ENCODE results near the gene SEC16A.

Gene SEC16A

GRCh38 chr9:136455043-136456002 is 27.5 kb downstream of the SEC16A start:
- no peak overlapping the region for H3K4me3 ChIP-seq (ENCODE audit: low read depth in 1 of 5, low read length in 5 of 5)
- no peak overlapping the region for H3K9ac ChIP-seq (ENCODE audit: low read length in 5 of 5)
- no peaks in the 10 kb centered on the region for H3K4me1 ChIP-seq (ENCODE audit: control insufficient read depth in 5 of 5, insufficient read depth in 5 of 5, low read length in 5 of 5)
- H3K27ac ChIP-seq (ENCODE audit: low read depth, low read length), result no peak overlapping the region
- peaks cover 3 to 86% (median 82%) of the 10 kb centered on the region in 5 donors for H3K36me3 ChIP-seq (ENCODE audit: control insufficient read depth in 5 of 5, insufficient read depth in 5 of 5, low read length in 5 of 5)
- H3K9me3 ChIP-seq (ENCODE audit: control insufficient read depth in 5 of 5, low read length in 5 of 5), result no peaks in the 10 kb centered on the region
- no peaks in the 10 kb centered on the region for H3K27me3 ChIP-seq (ENCODE audit: control insufficient read depth in 5 of 5, insufficient read depth in 4 of 5, low read length in 5 of 5)

GRCh38 chr9:136454026-136454796 is 28.6 kb downstream of the SEC16A start:
- H3K9me3 ChIP-seq (ENCODE audit: control insufficient read depth in 5 of 5, low read length in 5 of 5), result no peaks in the 10 kb centered on the region
- no peaks in the 10 kb centered on the region for H3K27me3 ChIP-seq (ENCODE audit: control insufficient read depth in 5 of 5, insufficient read depth in 4 of 5, low read length in 5 of 5)
- no peak overlapping the region for H3K27ac ChIP-seq (ENCODE audit: low read depth, low read length)
- H3K4me1 ChIP-seq (ENCODE audit: control insufficient read depth in 5 of 5, insufficient read depth in 5 of 5, low read length in 5 of 5), result no peaks in the 10 kb centered on the region
- no peak overlapping the region for H3K4me3 ChIP-seq (ENCODE audit: low read depth in 1 of 5, low read length in 5 of 5)
- peaks cover 2 to 89% (median 84%) of the 10 kb centered on the region in 5 donors for H3K36me3 ChIP-seq (ENCODE audit: control insufficient read depth in 5 of 5, insufficient read depth in 5 of 5, low read length in 5 of 5)
- H3K9ac ChIP-seq (ENCODE audit: low read length in 5 of 5), result no peak overlapping the region

- Histone ChIP-seq H3K36me3 (ENCODE audit: control insufficient read depth in 5 of 5, insufficient read depth in 5 of 5, low read length in 5 of 5) (peaks cover 0 to 89% (median 83%) of the 10 kb centered on the region in 5 donors), H3K27me3 (ENCODE audit: control insufficient read depth in 5 of 5, insufficient read depth in 4 of 5, low read length in 5 of 5) (no peaks in the 10 kb centered on the region), H3K9ac (ENCODE audit: low read length in 5 of 5) (no peak overlapping the region), H3K4me3 (ENCODE audit: low read depth in 1 of 5, low read length in 5 of 5) (no peak overlapping the region), H3K9me3 (ENCODE audit: control insufficient read depth in 5 of 5, low read length in 5 of 5) (no peaks in the 10 kb centered on the region), H3K27ac (ENCODE audit: low read depth, low read length) (no peak overlapping the region), H3K4me1 (ENCODE audit: control insufficient read depth in 5 of 5, insufficient read depth in 5 of 5, low read length in 5 of 5) (no peaks in the 10 kb centered on the region)
Observed at GRCh38 chr9:136453326-136453725, 29.5 kb downstream of the SEC16A start.

GRCh38 chr9:136451221-136451877 is 31.5 kb downstream of the SEC16A start:
- no peaks in the 10 kb centered on the region for H3K27me3 ChIP-seq (ENCODE audit: control insufficient read depth in 5 of 5, insufficient read depth in 4 of 5, low read length in 5 of 5)
- H3K27ac ChIP-seq (ENCODE audit: low read depth, low read length), result no peak overlapping the region
- peaks cover 3 to 90% (median 85%) of the 10 kb centered on the region in 5 donors for H3K36me3 ChIP-seq (ENCODE audit: control insufficient read depth in 5 of 5, insufficient read depth in 5 of 5, low read length in 5 of 5)
- no peaks in the 10 kb centered on the region for H3K4me1 ChIP-seq (ENCODE audit: control insufficient read depth in 5 of 5, insufficient read depth in 5 of 5, low read length in 5 of 5)
- H3K9me3 ChIP-seq (ENCODE audit: control insufficient read depth in 5 of 5, low read length in 5 of 5), result no peaks in the 10 kb centered on the region
- no peak overlapping the region for H3K9ac ChIP-seq (ENCODE audit: low read length in 5 of 5)
- no peak overlapping the region for H3K4me3 ChIP-seq (ENCODE audit: low read depth in 1 of 5, low read length in 5 of 5)

- no peak overlapping the region for H3K9ac ChIP-seq (ENCODE audit: low read length in 5 of 5)
- no peaks in the 10 kb centered on the region for H3K27me3 ChIP-seq (ENCODE audit: control insufficient read depth in 5 of 5, insufficient read depth in 4 of 5, low read length in 5 of 5)
- no peaks in the 10 kb centered on the region for H3K9me3 ChIP-seq (ENCODE audit: control insufficient read depth in 5 of 5, low read length in 5 of 5)
- no peak overlapping the region for H3K4me3 ChIP-seq (ENCODE audit: low read depth in 1 of 5, low read length in 5 of 5)
- H3K36me3 ChIP-seq (ENCODE audit: control insufficient read depth in 5 of 5, insufficient read depth in 5 of 5, low read length in 5 of 5), result peaks cover 3 to 87% (median 82%) of the 10 kb centered on the region in 5 donors
- H3K27ac ChIP-seq (ENCODE audit: low read depth, low read length), result no peak overlapping the region
- no peaks in the 10 kb centered on the region for H3K4me1 ChIP-seq (ENCODE audit: control insufficient read depth in 5 of 5, insufficient read depth in 5 of 5, low read length in 5 of 5)
Observed at GRCh38 chr9:136448655-136449054, 34.2 kb downstream of the SEC16A start.

GRCh38 chr9:136447173-136447778 is 35.6 kb downstream of the SEC16A start:
- no peaks in the 10 kb centered on the region for H3K9me3 ChIP-seq (ENCODE audit: control insufficient read depth in 5 of 5, low read length in 5 of 5)
- H3K27ac ChIP-seq (ENCODE audit: low read depth, low read length), result no peak overlapping the region
- no peak overlapping the region for H3K9ac ChIP-seq (ENCODE audit: low read length in 5 of 5)
- no peak overlapping the region for H3K4me3 ChIP-seq (ENCODE audit: low read depth in 1 of 5, low read length in 5 of 5)
- H3K4me1 ChIP-seq (ENCODE audit: control insufficient read depth in 5 of 5, insufficient read depth in 5 of 5, low read length in 5 of 5), result peaks cover 0 to 9% (median 5%) of the 10 kb centered on the region in 5 donors
- no peaks in the 10 kb centered on the region for H3K27me3 ChIP-seq (ENCODE audit: control insufficient read depth in 5 of 5, insufficient read depth in 4 of 5, low read length in 5 of 5)
- peaks cover 3 to 94% (median 91%) of the 10 kb centered on the region in 5 donors for H3K36me3 ChIP-seq (ENCODE audit: control insufficient read depth in 5 of 5, insufficient read depth in 5 of 5, low read length in 5 of 5)

- Histone ChIP-seq H3K4me1 (ENCODE audit: control insufficient read depth in 5 of 5, insufficient read depth in 5 of 5, low read length in 5 of 5) (peaks cover 0 to 20% (median 10%) of the 10 kb centered on the region in 5 donors), H3K4me3 (ENCODE audit: low read depth in 1 of 5, low read length in 5 of 5) (no peak overlapping the region), H3K9ac (ENCODE audit: low read length in 5 of 5) (no peak overlapping the region), H3K27me3 (ENCODE audit: control insufficient read depth in 5 of 5, insufficient read depth in 4 of 5, low read length in 5 of 5) (no peaks in the 10 kb centered on the region), H3K9me3 (ENCODE audit: control insufficient read depth in 5 of 5, low read length in 5 of 5) (no peaks in the 10 kb centered on the region), H3K27ac (ENCODE audit: low read depth, low read length) (no peak overlapping the region), H3K36me3 (ENCODE audit: control insufficient read depth in 5 of 5, insufficient read depth in 5 of 5, low read length in 5 of 5) (peaks cover 3 to 98% (median 93%) of the 10 kb centered on the region in 5 donors)
Observed at GRCh38 chr9:136445799-136446198, 37.0 kb downstream of the SEC16A start.

- no peaks in the 10 kb centered on the region for H3K9me3 ChIP-seq (ENCODE audit: control insufficient read depth in 5 of 5, low read length in 5 of 5)
- H3K4me1 ChIP-seq (ENCODE audit: control insufficient read depth in 5 of 5, insufficient read depth in 5 of 5, low read length in 5 of 5), result peaks cover 0 to 35% (median 18%) of the 10 kb centered on the region in 5 donors
- H3K9ac ChIP-seq (ENCODE audit: low read length in 5 of 5), result no peak overlapping the region
- peaks cover 3 to 84% (median 81%) of the 10 kb centered on the region in 5 donors for H3K36me3 ChIP-seq (ENCODE audit: control insufficient read depth in 5 of 5, insufficient read depth in 5 of 5, low read length in 5 of 5)
- H3K4me3 ChIP-seq (ENCODE audit: low read depth in 1 of 5, low read length in 5 of 5), result no peak overlapping the region
- no peak overlapping the region for H3K27ac ChIP-seq (ENCODE audit: low read depth, low read length)
- no peaks in the 10 kb centered on the region for H3K27me3 ChIP-seq (ENCODE audit: control insufficient read depth in 5 of 5, insufficient read depth in 4 of 5, low read length in 5 of 5)
Observed at GRCh38 chr9:136444102-136444501, 38.7 kb downstream of the SEC16A start.

- H3K4me3 ChIP-seq (ENCODE audit: low read depth in 1 of 5, low read length in 5 of 5), result no peak overlapping the region
- no peak overlapping the region for H3K27ac ChIP-seq (ENCODE audit: low read depth, low read length)
- no peaks in the 10 kb centered on the region for H3K9me3 ChIP-seq (ENCODE audit: control insufficient read depth in 5 of 5, low read length in 5 of 5)
- no peak overlapping the region for H3K9ac ChIP-seq (ENCODE audit: low read length in 5 of 5)
- no peaks in the 10 kb centered on the region for H3K27me3 ChIP-seq (ENCODE audit: control insufficient read depth in 5 of 5, insufficient read depth in 4 of 5, low read length in 5 of 5)
- peaks cover 0 to 39% (median 23%) of the 10 kb centered on the region in 5 donors for H3K4me1 ChIP-seq (ENCODE audit: control insufficient read depth in 5 of 5, insufficient read depth in 5 of 5, low read length in 5 of 5)
- peaks cover 3 to 80% (median 76%) of the 10 kb centered on the region in 5 donors for H3K36me3 ChIP-seq (ENCODE audit: control insufficient read depth in 5 of 5, insufficient read depth in 5 of 5, low read length in 5 of 5)
Observed at GRCh38 chr9:136443687-136444086, 39.2 kb downstream of the SEC16A start.

Measured in subcutaneous abdominal adipose tissue (tissue), 5 donors.